IPS DF 4.7 (cell line): ENCODE results near the gene ELMOD1.
"Not testable (repeated sequence)": the region's sequence is repeated elsewhere in the genome, so short reads cannot be mapped to it uniquely, and the experiment has no call there.

ENCODE experiments used
- DNase-seq: peaks from one replicate; pipeline ENCODE4 v3.0.0-alpha.2; 2013; ENCODE audit warnings: low spot score; ENCODE audit errors: extremely low read depth

The ELMOD1 gene

DNA sequence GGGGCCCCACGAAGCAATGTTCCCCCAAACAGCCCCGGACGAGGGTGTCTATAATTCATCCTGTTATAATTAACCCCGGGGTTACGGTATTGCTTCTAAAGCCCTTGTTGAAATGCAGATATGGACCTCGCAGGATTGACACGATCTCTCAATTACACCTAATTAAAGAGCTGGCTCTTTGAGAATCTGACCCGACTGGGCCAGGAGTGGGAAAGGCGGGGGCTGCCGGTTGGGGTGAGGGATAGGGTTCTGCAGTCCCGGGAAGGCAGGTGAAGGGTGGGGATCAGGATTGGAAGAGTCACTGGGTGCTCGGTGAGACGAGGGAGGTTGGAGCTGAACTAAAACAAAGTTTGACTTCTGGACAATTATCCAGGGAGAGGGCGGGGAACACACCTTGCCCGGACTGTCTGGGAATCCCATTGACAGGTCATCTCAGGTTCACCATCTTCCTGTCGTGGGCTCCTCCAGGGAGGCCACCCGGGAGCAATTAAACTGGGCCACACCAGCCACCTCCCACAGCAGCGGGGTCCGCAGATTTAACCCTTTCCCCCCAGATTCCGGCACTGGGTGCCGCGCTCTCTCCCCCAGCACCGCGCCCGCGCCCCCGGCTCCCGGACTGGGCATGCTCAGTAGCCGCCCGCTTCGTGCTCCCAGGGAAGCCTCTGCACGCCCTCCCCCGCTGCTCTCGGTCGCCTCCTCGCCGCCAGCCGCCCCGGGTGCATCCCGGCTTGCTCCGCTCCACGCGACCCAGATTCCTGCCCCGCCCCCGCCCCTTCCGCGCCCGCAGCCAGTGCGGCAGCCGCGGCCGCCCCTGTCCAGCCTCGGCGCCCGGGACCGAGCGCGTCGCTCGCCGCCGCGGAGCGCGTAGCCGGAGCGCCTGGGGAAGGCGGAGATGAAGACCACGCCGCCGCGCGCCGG is at the start of gene ELMOD1:
TSS of gene ELMOD1 (plus strand) at position 688 of the 918 bp plus-strand sequence. CDS start 27,043 bp downstream, outside the sequence.
- no peak for DNase-seq

DNA sequence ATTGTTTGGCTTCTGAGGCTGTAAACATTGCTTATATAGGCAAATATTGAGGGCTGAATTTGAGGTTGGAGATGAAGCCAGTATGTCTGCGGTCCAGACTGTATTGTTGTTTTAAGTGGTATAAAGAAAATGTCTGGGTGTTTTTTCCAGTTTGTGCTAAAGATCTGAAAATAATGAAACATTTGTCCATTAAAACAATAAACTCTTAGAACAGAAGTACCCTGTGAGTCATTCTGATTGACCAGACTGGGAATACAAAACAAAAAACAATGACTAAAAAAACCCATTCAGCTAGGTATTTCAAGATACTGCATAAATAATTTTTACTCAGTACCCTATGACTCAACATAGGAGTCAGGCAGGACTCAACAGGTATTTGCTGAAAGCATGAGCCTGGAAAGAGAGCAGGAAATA is 45.8 kb upstream of the ELMOD1 start:
- DNase-seq, result no peak

DNA sequence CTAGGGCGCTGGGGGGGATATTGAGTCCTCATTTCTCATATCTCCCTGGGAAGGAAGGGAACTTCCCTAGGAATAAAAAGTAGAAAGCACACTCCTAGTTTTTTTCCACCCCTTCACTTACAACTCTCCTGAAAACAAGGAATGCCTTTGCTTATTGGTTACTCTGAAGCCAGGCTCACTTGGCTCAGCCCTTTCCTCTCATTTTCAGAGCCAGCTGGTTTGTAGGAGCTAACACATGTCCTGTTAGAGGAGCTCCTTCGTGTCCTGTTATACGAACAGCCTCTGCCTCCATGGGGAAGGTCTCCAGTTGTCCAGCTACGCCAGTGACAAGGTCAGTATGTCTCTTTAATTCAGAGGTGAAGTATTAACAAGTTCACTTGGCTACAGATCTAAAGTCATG is 43.0 kb upstream of the ELMOD1 start:
- no peak for DNase-seq

DNA sequence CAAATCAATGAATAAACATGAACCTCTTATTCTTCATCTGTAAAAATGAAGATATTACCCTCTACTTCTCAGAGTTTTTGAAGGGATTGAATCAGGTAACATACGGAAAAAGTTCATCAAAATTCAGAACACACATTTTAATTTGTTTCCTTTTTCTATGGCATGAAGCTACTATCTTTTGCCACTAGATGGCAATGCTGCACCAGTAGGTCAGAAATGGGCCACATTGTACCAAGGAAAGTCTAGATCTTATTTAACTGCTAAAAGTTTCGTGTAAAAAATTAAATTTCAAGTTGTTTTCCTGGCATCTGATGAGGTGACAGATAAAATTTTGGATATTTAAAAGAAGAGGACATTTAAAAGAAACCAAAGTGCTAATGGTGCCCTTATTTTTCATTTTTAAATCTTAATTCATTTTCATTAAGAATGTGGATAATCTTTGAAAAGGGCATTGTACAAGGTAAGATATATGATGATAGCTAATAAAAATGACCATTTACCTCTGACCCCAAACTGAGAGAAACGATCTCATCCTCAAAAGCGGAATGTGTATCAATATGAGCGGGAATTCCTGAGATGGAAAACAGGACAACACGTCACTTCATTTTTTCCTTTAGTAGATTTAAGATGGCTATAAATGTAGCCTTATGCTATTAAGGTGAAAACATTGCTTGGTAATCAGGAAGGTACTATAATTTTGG is 41.5 kb upstream of the ELMOD1 start:
- no peak for DNase-seq

DNA sequence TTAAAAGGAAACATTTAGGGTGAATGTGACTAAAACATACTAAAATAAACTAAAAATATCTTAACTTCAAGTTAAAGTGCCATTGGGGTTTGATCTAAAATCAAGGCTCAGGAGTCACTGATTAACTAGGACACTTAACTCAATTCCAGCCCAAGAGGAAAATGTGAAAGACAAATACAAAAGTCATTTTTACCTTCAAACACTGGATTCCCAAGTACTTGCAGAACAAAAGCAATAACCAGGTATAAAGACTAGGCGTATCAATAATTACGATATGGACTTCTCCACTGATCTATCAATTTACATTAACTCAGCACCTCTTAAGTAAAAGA is 41.0 kb upstream of the ELMOD1 start:
- no peak for DNase-seq

DNA sequence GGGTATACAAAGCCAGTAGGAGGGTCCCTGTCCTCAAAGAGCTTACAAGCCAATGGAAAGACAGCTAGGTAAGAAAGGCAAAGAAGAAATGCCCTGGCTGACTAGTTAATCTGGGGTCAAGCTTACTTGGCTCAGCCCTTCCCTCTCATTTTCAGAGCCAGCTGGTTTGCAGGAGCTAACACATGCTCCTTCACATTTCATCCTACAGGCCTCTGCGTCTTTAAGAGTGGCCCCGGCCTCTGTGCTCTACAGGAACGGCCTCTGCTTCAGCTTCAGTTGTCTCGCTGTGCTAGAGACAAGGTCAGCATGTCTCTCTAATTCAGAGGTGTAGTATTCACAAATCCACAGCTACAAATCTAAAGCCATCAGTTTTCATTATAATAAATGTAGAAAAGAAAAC is 40.6 kb upstream of the ELMOD1 start:
- DNase-seq, result no peak

DNA sequence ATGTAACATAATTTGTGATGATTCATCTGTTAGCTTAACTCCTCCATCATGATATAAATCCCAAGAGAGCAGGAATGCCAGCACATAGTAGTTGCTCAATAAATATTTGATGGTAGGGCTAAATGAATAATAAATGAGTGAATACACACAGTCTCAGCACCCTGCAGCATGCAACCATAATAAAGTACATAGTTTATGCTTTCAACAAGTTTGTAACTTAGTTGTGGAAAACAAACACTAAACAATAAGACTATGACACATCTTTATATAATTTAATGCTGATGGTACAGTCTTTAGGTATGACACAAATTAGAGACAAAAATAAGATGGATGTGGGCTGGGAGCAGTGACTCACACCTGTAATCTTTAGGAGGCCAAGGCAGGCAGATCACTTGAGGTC is 29.3 kb upstream of the ELMOD1 start:
- DNase-seq, result no peak

DNA sequence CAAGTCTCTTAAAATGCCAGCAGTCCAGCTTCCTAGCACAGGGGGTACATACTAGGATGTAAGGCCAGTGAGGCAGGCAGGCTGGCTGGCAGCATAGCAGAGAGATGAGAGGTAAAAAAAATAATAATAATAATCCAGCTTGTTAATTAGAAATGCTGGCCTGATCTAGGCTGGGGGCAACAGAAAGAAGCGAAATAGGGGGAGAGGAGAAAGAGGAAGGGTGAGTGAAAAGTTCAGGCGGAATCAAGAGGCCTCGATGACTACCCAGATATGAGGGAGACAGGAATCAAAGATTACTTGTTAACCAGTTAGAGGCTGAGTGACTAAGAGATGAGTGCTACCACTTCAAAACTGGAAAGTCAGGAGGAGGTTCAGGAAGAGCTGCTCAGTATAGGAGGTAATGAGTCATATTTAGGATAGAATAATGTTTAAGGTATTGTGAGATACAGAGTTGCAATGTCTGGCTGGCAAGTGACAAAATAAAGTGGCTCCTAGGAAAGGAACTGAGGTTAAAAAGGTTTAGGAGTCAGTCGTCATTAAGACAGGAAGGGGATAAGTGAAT is 28.2 kb upstream of the ELMOD1 start:
- no peak for DNase-seq

DNA sequence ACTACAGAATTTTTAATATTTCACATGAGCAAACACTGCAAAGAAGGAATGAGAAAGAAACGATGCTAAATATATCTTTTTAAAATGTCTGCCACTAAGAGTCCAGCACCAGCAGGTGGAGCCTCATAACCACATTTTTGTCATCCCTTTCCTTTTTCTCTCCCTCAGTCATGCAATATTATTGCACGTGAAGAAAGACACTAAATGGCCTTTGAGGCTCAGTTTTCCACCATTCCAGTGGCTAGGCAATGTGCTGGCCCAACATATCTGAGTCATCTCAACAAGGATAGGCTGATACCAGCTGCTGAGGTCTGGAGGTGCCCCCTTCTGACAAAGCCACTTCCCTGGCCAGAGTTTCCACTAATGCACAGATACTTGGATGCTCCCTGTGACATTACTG is 27.2 kb upstream of the ELMOD1 start:
- no peak for DNase-seq

DNA sequence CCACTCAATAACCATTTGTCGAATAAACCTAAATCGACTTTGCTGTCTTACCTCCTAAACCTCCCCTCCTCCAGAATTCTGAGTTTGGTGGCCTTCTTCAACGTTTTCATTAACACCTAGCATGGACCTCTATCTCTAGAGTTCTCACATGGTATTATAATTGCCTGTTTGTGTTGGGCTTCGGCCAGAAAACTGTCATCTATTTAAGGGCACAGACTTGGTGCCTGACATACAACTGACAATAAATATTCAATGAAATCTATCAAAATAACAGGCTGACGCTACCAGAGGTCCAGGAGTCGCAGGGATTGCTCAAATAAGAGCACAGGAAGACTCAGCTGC is 26.1 kb upstream of the ELMOD1 start:
- DNase-seq, result no peak

DNA sequence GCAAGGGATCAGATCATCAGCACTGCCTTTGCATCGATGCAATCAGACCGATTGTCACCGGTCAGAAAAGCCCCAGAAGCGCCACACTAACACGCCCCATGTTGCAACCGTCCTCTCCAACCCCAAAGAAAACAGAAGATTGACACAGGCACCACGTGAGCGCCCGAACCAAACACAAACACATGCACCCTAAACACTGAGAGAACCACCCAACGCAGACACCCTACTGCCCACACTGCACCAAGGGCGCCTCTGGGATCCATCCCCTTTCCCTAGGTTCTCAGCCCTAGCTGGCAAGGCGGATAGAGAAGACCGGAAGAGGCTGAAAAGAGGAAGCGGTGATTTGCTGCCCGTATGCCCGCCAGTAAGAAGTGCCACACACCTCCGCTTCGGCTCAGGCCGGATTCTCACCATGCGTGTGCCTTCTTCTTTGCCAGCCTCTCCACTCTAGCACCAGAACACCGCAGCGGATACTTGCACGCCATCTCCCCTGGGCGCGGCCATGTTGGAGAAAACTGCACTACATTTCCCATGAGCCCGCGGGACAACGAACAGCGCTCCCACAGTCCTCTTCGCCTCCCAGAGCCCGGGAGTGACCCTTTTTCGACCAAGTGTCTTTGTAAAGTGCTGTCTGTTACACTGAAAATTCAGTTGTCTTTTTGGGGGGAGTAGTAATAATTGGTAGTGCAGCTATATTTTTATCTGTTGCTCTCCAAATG is 25.6 kb upstream of the ELMOD1 start, which contains the start of gene ALKBH8:
TSS of gene ALKBH8 (minus strand) at position 517 of the 719 bp plus-strand sequence. CDS start 4,842 bp downstream, outside the sequence.
- no peak for DNase-seq

DNA sequence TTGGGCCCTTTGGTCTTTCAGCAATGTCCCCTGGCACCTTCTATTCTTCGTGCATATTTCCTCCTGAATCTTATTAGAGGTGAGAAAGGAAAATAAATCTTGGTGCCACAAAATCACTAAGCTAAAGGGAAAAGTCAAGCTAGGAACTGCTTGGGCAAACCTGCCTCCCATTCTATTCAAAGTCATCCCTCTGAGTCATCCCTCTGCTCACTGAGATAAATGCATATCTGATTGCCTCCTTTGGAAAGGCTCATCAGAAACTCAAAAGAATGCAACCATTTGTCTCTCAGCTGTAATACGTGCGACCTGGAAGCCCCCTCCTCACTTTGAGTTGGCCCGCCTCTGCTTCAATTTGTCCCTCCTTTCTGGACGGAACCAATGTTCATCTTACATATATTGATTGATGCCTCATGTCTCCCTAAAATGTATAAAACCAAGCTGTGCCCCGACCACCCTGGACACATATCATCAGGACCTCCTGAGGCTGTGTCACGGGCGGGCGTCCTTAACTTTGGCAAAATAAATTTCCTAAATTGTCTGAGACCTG is 24.9 kb upstream of the ELMOD1 start:
- not testable (repeated sequence) for DNase-seq

DNA sequence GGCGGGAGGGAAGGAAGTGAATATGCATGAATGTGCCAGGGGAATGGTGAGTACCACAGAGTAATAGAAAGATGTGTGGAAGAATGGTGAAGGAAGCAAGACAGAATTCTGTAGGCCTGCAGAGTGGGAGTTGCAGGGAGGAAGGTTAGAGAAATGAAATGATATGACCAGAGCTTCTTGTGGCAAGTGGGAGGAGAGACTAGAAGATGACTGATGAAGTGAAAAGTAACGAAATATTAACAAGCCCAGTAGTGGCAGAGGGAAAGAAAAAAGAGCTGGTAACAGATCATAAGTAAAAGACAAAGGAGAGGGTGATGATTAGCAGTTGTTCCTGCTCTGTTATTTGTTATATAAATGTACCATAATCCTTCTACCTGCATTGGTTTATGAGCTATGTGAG is 24.4 kb upstream of the ELMOD1 start:
- no peak for DNase-seq

DNA sequence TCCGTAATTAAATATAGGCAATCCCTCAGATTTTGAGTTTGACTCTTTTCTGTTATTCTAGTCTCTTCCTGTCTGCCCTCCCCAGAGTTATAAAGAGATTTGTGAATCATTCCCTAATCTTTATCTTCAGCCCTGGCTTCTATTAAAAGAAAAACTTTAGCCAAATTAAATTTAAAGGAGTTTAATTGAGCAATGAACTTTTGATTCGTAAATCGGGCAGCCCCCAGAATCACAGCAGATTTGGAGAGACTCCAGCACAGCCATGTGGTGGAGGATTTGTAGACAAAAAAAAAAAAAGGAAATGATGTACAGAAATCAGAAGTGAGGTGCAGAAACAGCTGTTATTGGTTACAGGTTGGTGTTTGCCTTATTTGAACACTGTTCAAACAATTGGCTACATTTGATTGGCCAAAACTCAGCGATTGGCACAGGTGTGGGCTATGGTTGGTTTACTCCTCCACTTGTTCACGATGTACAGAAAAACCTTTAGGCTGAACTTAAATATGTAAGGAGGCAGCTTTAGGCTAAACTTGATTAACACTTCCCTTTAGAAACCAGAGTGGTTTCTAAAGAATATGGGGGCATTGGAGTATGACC is 23.1 kb upstream of the ELMOD1 start:
- no peak for DNase-seq

DNA sequence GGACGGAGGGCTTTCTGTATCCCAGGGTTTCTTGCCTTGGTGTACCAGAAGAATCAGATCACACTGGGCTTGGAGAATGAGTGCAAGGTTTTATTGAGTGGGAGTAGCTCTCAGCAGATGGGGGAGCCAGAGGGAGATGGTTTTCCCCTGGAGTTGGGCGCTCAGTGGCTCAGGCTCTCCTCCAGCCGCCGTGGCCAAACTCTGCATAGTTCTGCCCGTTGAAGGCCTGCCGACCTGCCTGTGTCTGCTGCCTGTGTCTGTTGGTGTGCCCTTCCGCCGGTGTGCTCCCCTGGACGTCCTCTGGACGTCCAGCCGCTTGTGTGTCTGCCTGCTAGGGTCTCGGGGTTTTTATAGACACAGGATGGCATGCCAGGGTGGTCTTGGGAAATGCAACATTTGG is 20.9 kb upstream of the ELMOD1 start:
- no peak for DNase-seq

DNA sequence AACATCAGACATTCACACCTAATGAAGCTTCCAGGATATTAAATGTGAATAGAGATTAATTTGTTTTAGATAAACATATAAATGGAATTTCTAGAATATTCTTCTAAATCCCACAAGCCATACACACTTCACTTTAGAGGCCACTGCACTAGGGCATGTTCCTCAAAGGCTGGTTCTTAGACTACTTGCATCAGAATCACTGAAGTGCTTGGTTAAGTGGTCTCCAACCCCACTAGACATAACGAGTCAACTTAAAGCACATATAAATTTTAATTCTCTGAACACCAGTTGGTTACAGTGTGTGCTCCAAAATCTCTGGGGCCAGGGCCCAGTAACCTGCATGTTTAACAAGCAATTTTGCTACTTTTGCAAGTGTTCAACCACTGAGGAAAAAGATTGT is 17.5 kb upstream of the ELMOD1 start:
- DNase-seq, result no peak

DNA sequence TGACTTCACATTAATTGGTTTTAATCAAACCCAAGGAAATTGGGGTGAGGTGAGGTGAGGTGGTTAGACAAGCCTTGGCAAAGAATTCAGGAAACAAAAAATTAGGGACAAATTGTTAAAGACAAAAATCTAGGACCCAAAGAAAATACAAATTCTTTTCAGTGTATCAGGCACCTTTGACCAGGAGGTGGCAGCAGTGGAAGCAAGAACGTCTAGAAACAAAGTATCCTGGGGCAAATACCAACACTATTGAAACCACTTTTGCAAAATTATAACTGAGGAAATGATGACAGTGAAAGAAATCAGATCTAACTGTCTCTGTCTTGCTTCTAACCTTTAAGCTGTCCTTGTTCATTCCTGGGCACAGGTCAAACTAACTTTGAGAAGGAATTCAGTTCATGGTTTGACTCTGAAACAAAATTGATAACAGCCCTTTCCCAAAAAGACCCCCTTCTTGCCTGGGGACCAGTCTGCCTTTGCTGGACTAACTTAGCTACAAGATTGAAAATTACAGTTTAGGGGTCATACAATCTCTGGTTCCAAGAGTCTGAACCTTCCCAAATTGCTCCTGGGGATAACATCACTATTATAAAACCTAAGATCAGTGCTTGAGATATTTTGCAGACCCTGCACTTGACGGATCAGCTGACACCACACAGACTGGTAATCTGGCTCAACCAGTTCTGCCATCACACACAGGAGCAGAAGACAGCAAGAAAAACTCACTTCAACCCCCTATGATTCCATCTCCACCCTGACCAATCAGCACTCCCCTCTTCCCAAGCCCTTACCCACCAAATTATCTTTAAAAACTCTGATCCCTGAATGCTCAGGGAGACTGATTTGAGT is 14.2 kb upstream of the ELMOD1 start:
- not testable (repeated sequence) for DNase-seq

DNA sequence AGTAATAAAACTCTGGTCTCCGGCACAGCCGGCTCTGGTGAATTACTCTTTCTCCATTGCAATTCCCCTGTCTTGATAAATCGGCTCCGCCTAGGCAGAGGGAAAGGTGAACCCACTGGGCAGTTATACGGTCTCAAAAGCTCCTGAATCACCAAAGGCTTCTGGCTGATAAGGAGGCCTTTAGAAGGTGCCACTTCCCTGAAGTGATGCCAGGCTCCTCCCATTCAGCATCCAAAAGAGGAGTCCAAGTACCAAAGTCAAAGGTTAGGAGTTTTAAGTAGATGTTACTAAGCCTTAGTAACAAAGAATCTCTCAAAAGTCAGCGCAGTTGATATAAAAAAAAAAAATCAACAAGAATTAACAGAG is 13.6 kb upstream of the ELMOD1 start:
- no peak for DNase-seq

DNA sequence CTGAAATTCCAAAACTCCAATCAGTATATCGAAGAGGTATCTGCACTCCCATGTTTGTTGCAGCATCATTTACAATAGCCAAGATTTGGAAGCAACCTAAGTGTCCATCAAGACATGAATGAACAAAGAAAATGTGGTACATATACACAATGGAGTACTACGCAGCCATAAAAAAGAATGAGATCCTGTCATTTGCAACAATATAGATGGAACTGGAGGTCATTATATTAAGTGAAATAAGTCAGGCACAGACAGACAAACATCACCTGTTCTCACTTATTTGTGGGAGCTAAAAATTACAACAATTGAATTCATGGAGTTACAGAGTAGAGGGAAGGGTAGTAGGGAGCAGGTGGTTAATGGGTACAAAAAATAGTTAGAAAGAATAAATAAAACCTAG is 11.8 kb upstream of the ELMOD1 start:
- DNase-seq, result not testable (repeated sequence)

DNA sequence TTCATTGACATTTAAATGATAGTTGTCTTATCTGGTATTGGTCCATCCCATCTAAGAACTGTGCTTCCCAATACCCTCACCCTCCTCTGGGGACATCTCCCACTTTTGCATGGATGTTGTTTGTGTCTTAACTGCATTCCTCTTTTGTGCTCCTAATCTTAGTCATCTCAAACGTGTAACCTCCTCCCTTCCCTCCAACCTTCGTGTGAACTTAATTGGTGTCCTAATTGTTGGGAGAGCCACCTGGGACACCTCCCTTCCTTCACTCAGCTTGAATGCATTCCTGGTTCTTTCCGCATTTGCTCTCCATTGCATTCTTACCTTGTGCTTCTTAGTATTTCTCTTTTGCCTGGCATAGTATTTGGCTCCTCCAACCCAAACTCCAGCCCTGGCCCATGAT is 9.8 kb upstream of the ELMOD1 start:
- DNase-seq, result no peak
